ENCODE measurements around the gene EBPL.

GRCh38 chr13:49646688-49647087, 44.6 kb downstream of the EBPL start:
- TF ChIP-seq GLIS3 (CRISPR knock-in tag; IDR thresholded peaks at IDR 0.05) (no peak), BACH2 (CRISPR knock-in tag; IDR thresholded peaks at IDR 0.05; ENCODE audit: borderline replicate concordance) (no peak), POU6F1 (CRISPR knock-in tag; IDR thresholded peaks at IDR 0.05; ENCODE audit: borderline replicate concordance, low read depth) (no peak), ZFP3 (CRISPR knock-in tag; IDR thresholded peaks at IDR 0.05) (no peak)
- TF ChIP-seq, protein P1, sequence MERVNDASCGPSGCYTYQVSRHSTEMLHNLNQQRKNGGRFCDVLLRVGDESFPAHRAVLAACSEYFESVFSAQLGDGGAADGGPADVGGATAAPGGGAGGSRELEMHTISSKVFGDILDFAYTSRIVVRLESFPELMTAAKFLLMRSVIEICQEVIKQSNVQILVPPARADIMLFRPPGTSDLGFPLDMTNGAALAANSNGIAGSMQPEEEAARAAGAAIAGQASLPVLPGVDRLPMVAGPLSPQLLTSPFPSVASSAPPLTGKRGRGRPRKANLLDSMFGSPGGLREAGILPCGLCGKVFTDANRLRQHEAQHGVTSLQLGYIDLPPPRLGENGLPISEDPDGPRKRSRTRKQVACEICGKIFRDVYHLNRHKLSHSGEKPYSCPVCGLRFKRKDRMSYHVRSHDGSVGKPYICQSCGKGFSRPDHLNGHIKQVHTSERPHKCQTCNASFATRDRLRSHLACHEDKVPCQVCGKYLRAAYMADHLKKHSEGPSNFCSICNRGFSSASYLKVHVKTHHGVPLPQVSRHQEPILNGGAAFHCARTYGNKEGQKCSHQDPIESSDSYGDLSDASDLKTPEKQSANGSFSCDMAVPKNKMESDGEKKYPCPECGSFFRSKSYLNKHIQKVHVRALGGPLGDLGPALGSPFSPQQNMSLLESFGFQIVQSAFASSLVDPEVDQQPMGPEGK (CRISPR knock-in tag; IDR thresholded peaks at IDR 0.05; ENCODE audit: borderline replicate concordance), result no peak

Data from SK-N-SH treated with all-trans-retinoic acid at 6 μM for 48 hours (cell line).